Ramos (cell line): ENCODE results near the gene SPOUT1.
"Not testable (repeated sequence)": the region's sequence is repeated elsewhere in the genome, so short reads cannot be mapped to it uniquely, and the experiment has no call there.

ENCODE experiments used
- in situ Hi-C: fragments of 300-500 bp; cut with MboI; formaldehyde crosslinking; loops from one replicate; pipeline ENCODE4 v1.14.3; 2022; ENCODE audit warnings: low sequenced_read_pairs; ENCODE audit not compliant: unreplicated experiment

SPOUT1 gene

GRCh38 chr9:128818839-128819715, 10.5 kb downstream of the SPOUT1 start:
- in situ Hi-C loops, result no loop called here

- in situ Hi-C loops, result no loop called here
Observed at GRCh38 chr9:128818099-128818838, 11.3 kb downstream of the SPOUT1 start, which contains the start of gene ENDOG. TSS of gene ENDOG (plus strand) at chr9:128818500. CDS start at chr9:128818685, 185 bp downstream.

GRCh38 chr9:128810873-128811272, 18.7 kb downstream of the SPOUT1 start:
- in situ Hi-C loops, result no loop called here

- in situ Hi-C loops, result no loop called here
Observed at GRCh38 chr9:128809831-128810230, 19.8 kb downstream of the SPOUT1 start.

GRCh38 chr9:128809036-128809599, 20.5 kb downstream of the SPOUT1 start:
- in situ Hi-C loops, result no loop called here

- in situ Hi-C loops, result no loop called here
Observed at GRCh38 chr9:128808543-128808942, 21.1 kb downstream of the SPOUT1 start.

- in situ Hi-C loops, result no loop called here
Observed at GRCh38 chr9:128807827-128808226, 21.8 kb downstream of the SPOUT1 start.

GRCh38 chr9:128805661-128806060, 23.9 kb downstream of the SPOUT1 start:
- in situ Hi-C loops, result no loop called here

- in situ Hi-C loops, result no loop called here
Observed at GRCh38 chr9:128802482-128802881, 27.1 kb downstream of the SPOUT1 start.

- in situ Hi-C loops, result no loop called here
Observed at GRCh38 chr9:128800061-128800460, 29.5 kb downstream of the SPOUT1 start.

- in situ Hi-C loops, result no loop called here
Observed at GRCh38 chr9:128798896-128799295, 30.7 kb downstream of the SPOUT1 start.

- in situ Hi-C loops, result not testable (repeated sequence)
Observed at GRCh38 chr9:128794961-128795360, 34.6 kb downstream of the SPOUT1 start.

- in situ Hi-C loops, result no loop called here
Observed at GRCh38 chr9:128792978-128793686, 36.5 kb downstream of the SPOUT1 start.

- in situ Hi-C loops, result no loop called here
Observed at GRCh38 chr9:128792134-128792533, 37.5 kb downstream of the SPOUT1 start.

- in situ Hi-C loops, result no loop called here
Observed at GRCh38 chr9:128790536-128790935, 39.1 kb downstream of the SPOUT1 start.

- in situ Hi-C loops, result no loop called here
Observed at GRCh38 chr9:128788445-128788844, 41.1 kb downstream of the SPOUT1 start.

- in situ Hi-C loops, result no loop called here
Observed at GRCh38 chr9:128787659-128788058, 41.9 kb downstream of the SPOUT1 start.

GRCh38 chr9:128786681-128787601, 42.7 kb downstream of the SPOUT1 start, which contains the start of gene TBC1D13:
TSS of gene TBC1D13 (plus strand) at chr9:128787253. CDS start at chr9:128787354, 101 bp downstream.
- in situ Hi-C loops, result no loop called here

- in situ Hi-C loops, result no loop called here
Observed at GRCh38 chr9:128785427-128785826, 44.2 kb downstream of the SPOUT1 start.
